Right lobe of liver (tissue), 4 donors: ENCODE measurements around the gene CIDEB.

Experiments used
- POLR2A ChIP-seq: fragments of 450-650 bp; IDR thresholded peaks from one replicate; pipeline ENCODE4 v1.6.1; 2017; ENCODE audit warnings: antibody characterized with exemption, mild to moderate bottlenecking
- TF ChIP-seq, protein P1 (sequence below), 4 donors: fragments of 200-600 bp in 3 of 4; fragments of 450-650 bp in 1 of 4; IDR thresholded peaks; one replicate each; pipeline versions ENCODE4 v1.5.1 to v1.8.0; 2016 to 2022; ENCODE audit warnings: antibody characterized with exemption in 4 of 4, mild to moderate bottlenecking in 2 of 4
- donor health status: DM: no; HTN: no; CAD: no.
- donor health status: DM: no; HTN: no; CAD: no.
- donor health status: DM: no; HTN: yes; CAD: no.

- TF ChIP-seq, protein P1, sequence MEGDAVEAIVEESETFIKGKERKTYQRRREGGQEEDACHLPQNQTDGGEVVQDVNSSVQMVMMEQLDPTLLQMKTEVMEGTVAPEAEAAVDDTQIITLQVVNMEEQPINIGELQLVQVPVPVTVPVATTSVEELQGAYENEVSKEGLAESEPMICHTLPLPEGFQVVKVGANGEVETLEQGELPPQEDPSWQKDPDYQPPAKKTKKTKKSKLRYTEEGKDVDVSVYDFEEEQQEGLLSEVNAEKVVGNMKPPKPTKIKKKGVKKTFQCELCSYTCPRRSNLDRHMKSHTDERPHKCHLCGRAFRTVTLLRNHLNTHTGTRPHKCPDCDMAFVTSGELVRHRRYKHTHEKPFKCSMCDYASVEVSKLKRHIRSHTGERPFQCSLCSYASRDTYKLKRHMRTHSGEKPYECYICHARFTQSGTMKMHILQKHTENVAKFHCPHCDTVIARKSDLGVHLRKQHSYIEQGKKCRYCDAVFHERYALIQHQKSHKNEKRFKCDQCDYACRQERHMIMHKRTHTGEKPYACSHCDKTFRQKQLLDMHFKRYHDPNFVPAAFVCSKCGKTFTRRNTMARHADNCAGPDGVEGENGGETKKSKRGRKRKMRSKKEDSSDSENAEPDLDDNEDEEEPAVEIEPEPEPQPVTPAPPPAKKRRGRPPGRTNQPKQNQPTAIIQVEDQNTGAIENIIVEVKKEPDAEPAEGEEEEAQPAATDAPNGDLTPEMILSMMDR (IDR thresholded peaks at IDR 0.05) = no peak
- TF ChIP-seq POLR2A = no peak
Observed at GRCh38 chr14:24283796-24284460, 23.8 kb downstream of the CIDEB start.
